ENCODE results near the gene VSIG10.

VSIG10 gene

DNA sequence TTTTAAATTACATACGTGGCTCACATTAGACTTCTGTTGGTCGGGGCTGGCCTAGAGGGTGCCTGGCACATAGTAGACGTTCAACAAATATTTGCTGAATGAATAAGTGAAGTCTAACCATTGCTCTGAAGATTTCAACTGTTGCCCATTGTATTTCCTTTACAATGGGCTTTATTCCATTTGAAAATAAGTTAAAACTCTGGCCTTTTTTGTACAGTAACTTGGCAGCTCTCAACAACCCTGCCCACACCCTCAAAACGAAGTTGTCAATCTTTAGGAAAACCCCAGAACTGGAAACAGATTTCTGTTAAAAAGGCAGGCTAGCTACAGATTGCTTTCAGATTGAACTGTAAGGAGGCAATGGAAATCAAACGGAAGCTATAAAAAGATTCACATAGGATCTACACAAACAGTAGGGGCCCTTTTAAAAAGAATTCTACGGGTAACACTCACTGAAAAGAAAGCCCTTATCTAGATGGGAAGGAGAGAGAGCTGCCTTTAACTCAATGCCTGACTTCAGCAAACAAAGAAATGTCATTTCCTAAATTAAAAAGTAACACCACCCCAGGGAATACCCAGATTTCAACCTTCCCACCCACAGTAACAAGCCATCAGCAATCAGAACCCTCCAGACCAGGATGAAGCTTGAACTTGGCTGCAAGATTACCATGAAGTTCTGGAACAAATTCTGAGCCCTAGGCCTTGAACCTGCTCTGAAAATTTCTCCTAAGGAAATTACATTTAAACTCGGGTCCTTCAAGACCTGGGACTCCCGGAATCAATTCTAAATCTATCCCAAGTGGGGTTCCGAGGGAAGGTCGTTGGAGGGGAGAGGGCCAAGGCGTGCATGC lies 44.2 kb downstream of the VSIG10 start:
- DNase-seq (ENCODE audit: low spot score), result no peak

DNA sequence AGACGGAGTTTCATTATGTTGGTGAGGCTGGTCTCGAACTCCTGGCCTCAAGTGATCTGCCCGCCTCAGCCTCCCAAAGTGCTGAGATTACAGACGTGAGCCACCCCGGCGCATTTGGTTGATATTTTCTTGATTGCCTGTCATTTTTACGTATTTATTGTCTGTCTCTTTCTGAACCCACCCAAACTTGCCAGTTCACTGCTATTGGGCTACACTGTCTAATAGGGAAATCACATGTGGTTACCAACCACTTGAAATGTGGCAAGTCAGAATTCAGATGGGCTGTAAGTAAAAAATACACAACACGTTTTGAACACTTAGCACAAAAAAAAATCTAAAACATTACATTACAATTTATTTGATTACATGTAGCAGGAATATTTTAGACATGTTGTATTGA lies 44.9 kb downstream of the VSIG10 start:
- no peak for DNase-seq (ENCODE audit: low spot score)

DNA sequence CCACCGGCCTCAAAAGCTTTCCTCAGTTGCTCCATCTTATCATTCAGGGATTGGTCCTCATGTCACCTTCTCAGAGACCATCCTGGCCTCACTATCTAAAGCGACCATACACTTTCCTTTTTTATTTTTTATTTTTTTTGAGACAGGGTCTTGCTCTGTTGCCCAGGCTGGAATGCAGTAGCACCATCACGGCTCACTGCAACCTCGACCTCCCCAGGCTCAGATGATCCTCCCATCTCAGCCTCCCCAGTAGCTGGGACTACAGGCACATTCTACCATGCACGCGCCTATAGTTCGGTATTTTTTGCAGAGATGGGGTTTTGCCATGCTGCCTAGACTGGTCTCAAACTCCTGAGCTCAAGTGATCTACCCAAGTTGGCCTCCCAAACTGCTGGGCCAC lies 45.6 kb downstream of the VSIG10 start:
- no peak for DNase-seq (ENCODE audit: low spot score)

DNA sequence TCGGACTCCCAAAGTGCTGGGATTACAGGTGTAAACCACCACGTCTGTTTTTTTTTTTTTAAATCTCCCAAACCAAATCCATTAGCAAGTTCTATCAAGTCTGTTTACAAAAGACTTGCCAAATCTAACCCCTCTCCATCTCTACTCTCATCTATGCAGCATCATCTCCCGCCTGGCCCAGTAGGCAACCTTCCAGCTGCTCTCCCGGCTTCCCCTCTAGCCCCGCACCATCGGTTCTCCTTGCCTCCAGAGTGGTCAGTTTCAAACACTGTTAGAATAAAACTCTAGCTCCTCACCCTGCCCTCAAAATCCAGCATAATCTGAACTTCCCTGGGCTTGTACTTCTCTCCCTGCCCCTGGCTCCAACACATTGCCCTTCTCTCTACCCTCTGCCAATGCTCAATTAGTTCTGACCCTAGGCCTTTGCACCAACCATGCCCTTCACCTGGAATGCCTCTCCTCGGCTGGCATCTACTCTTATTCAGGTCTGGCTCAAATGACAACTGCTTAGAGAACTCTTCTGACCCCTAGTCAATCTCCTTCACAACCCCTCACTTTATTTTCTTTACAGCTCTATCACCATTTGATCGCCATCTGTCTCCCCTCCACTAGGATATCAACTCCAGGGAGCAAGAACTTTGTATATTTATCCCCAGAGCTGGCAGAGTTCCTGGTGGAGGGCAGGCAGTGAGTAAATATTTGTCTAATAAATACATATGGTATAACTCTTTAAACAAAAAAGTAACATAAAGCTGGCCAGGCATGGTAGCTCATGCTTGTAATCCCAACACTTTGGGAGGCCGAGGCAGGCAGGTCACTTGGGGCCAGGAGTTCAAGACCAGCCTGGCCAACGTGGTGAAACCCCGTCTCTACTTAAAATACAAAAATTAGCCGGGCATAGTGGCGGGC lies 47.7 kb downstream of the VSIG10 start:
- no peak for DNase-seq (ENCODE audit: low spot score)

DNA sequence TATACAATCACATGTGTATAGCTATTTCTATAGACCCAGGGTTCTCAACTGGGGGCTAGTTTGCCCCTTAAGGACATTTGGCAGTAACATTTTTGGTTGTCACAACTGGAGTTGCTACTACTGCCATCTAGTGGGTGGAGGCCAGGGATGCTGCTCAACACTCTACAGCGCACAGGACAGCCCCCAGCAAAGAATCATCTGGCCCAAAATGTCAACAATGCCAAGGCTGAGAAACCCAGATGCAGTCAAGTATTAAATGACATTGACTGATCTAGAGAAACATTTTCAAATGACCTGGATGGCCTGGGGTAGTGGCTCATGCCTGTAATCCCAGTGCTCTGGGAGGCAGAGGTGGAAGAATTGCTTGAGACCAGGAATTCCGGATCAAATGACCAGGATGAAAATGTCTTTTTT lies 48.7 kb downstream of the VSIG10 start:
- DNase-seq (ENCODE audit: low spot score), result peak; percentile 92

DNA sequence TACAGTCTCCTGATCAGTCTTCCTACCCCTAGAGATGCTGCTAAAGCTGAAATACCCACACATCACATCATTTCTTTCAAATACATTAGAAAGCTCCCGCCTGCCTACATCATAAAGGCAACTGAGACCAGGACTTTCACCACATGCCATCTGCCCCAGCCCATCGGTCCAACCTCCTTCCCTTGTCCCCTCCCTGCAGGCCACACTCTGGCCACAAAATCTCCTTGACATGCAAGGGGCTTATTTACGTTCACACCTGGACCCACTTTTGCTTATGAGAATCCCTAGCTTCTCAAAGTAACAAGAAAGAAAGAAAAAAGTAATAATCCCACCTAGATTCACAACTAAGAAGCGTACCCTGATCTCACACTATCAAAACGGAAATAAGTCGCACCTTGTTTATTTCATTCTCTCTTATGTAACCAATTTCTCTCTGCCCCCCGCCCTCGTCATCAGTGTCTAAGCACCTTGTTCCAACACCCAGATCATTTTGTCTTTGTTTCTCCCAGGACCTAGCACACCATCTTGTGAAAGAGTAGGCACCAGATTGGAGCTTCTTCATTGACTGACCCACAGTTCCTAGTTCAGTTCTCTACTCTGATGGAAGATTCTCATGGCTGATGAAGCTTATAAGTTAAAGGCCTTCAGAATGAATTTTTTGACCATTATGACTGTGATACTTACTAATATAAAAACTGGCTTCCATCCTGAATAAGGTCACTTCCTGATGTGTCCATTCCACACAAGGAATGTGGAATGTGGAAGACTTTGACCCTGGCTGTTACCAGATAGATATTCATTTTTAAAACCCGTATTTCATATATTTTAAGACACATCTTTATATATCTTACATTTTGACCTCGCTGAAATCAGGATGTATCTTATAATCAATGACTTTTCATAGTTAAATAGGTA lies 50.5 kb downstream of the VSIG10 start:
- no peak for DNase-seq (ENCODE audit: low spot score)

DNA sequence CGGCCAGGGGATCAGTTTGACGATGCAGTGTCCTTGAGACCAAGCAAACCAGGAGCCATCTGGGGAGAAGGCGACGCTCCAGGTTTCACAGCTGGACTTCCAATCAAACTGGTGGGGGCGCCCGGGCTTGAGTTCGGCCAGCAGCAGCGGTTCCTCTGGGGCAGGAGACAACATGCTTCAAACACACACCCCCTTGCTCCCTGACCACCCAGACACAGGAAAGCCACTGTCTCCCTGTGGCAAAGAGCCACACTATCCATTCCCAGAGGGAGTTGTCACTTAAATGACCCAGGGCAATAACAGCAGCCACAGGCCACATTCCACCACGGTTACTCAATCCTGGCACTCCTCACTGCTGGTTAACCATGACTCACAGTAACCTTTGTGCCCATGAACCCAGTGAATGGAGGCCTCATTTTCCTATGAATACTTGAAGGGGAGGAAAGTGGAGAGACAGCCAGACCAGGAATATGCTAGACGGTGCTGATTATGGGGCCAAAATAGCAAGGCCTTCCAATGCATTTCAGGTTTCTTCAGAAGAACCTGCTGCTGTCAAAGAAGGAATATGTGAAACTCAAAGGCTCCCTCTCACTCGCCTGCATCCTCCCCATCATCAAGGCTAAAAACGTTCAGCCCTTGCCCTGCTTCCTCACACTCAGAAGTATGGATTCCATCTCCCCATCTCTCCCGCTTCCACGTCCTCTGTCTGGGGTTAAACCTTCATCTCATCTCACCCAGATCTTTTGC lies 51.3 kb downstream of the VSIG10 start:
- DNase-seq (ENCODE audit: low spot score), result no peak

DNA sequence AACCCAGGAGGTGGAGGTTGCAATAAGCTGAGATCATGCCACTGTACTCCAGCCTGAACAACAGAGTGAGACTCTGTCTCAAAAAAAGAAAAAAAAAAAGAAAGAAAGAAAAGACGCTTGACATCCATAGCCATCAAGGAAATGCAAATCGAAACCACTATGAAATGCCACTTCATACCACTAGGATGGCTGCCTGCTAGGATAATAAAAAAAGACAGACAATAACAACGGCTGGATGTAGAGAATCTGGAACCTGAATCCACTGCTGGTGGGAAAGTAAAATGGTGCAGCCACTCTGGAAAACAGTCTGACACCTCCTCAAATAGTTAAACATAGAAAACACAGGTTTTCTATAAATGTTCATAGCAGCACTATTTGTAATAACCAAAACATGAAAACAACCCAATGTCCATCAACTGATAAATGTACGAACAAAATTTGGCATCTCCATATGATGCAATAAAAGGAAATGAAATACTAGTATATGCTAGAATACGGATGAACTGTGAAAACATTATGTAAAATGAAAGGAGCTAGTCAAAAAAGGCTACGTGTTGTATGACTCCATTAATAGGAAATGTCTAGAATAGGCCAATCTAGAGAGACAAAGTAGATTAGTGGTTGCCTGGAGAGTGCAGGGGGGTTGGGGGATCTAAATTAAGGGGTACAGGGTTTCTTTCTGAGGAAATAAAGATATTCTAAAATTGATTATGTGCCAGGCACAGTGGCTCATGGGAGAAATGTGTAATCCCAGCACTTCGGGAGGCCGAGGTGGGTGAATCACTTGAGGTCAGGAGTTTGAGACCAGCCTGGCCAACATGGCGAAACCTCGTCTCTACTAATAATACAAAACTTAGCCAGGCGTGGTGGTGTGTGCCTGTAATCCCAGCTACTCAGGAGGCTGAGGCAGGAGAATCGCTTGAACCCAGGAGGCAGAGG lies 52.6 kb downstream of the VSIG10 start:
- no peak for DNase-seq (ENCODE audit: low spot score)

DNA sequence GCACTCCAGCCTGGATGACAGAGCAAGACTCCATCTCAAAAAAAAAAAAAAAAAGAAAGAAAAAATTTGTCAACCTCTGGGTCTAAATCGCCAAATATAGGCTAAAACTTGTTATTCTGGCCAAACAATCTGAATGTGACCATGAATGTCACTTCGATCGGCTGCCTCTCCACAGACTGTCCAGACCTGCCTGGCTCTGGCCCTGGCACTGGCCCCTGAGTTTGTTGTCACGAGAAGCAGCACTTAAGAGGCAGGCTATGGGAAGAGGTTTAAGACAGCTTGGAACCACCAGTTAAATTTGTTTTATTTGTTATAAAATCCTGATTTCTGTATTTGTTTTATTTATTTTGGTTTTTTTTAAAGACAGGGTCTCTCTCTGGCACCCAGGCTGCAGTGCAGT lies 57.4 kb downstream of the VSIG10 start:
- no peak for DNase-seq (ENCODE audit: low spot score)

DNA sequence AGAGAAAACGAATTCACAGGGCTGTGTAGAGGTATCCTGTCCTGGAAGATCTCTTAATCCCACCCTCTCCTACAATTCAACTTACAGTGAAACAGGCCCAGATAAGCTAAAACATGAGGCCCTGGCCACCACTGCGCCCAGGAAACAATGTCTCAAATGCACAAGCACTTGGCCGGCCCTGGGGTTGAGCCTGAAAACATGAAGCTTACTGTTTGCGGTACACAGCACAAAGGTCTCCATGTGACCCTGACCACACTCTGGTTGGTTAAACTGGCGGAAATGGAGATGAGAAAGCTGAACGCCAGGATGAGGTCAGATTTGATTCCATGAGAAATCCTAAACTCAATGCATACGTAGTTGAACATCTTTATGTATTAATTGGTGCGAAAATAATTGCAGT lies 59.2 kb downstream of the VSIG10 start:
- no peak for DNase-seq (ENCODE audit: low spot score)

DNA sequence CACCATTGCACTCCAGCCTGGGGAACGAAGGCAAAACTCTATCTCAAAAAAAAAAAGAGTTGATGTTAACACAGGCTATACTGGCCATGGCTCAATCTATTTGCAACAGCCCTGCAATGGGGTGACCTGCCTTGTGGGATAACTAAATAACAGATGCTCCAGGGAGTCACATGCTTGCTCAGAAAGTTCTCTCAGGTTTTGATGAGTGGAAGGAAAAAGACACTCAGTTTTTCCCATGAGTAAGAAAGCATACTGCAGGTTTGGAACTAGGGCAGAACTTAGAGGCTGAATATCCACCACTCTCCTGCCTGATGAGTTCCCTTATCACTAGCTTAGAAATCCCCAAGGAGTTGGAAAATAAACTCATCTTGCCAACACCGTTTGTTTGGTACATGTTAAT lies 59.7 kb downstream of the VSIG10 start:
- no peak for DNase-seq (ENCODE audit: low spot score)

DNA sequence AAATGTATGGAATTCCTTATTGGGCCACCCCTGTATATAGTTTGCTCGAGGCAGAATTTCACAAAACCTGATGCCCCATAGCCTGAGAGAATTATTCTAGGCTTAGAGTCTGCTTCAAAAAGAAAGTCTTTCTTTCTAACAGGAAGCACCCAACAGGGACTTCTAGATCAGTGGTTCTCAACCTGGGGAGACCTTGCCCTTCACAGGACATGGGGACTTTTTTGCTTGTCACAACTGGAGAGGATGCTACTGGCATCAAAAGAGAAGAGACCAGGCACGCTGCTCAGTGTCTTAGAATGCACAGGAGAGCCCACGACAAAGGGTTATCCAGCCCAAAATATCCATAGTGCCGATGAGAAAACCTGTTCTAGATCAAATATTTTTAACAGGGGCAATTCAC lies 61.7 kb downstream of the VSIG10 start:
- DNase-seq (ENCODE audit: low spot score), result no peak

DNA sequence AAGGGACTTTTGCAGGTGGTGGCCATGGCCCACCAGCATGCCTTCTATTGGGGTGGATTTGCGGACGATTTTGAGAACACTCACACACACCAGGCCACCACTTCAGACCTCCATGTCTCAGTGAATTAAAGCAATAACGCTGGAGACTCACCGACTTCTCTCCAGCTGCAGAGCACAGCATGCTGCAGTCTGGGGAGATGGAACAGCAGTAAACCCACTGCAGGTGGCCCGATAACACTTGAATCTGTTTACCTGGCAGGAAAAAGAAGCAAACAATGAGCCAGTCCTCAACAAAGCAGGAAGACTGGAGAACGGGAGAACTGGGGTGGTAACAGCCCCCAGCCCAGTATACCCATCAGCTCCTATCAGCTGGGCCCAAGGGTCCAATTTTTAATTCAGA lies 65.7 kb downstream of the VSIG10 start:
- DNase-seq (ENCODE audit: low spot score), result no peak

DNA sequence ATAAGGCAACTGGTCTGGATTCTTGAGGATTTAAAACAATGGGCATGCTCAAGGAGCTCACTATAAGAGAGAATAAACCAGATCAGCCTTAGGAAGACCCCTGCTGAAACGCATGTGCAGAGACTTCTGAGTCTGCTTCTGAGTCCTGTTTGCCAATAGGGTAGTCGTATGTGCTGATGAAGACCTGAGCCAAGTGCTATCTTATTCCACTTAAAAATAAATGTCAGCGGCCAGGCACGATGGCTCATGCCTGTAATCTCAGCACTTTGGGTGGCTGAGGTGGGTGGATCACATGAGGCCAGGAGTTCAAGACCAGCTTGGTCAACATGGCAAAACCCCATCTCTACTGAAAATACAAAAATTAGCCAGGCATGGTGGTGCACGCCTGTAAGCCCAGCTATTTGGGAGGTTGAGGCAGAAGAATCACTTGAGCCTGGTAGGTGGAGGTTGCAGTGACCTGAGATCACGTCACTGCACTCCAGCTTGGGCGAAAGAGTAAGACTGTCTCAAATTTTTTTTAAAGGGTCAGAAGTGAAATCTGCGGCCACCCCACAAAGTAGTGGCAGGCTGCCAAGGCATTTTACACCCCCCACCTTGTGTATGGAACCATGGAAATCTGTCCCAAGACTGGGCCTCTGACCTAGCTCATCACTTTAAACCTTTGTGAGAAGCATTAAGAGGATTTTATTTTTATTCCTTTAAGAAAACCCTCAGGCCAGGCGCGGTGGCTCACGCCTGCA lies 67.0 kb downstream of the VSIG10 start:
- DNase-seq (ENCODE audit: low spot score), result no peak

DNA sequence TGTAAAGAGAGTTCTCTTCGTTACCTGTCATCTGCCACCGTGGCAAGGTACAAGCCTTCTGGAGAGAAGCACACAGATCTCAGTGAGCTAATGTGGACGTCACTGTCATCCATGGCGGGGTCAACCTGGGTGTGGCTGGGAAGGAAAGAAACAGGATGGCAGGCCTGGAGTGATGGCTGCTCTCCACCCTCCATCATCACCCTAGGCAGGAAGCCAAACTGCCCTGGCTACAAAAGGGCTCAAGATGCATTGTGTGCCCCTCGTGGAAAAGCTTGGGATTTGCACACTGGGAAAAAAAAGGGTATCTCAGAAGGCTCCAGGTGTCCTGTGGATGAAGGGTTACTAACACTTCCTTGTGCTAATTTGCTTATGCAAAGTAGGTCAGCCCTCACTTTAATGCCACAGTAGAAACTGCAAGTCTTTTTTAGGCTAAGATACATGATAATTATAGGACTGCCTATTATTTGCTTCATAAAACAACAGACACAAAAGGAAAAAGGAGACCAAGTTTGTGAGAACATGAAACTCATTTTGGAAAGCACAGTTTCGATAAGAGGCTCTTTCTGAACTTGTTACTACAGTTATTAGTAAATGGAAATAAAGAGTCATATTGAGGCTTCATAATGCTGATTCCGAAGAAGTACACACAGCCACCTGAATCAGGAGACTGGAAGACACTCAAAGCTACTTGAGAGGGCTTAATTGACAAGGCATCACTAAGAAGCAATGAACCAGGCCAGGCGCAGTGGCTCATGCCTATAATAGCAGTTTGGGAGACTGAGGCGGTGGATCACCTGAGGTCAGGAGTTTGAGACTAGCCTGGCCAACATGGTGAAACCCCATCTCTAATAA lies 68.4 kb downstream of the VSIG10 start:
- DNase-seq (ENCODE audit: low spot score), result peak; percentile 25

DNA sequence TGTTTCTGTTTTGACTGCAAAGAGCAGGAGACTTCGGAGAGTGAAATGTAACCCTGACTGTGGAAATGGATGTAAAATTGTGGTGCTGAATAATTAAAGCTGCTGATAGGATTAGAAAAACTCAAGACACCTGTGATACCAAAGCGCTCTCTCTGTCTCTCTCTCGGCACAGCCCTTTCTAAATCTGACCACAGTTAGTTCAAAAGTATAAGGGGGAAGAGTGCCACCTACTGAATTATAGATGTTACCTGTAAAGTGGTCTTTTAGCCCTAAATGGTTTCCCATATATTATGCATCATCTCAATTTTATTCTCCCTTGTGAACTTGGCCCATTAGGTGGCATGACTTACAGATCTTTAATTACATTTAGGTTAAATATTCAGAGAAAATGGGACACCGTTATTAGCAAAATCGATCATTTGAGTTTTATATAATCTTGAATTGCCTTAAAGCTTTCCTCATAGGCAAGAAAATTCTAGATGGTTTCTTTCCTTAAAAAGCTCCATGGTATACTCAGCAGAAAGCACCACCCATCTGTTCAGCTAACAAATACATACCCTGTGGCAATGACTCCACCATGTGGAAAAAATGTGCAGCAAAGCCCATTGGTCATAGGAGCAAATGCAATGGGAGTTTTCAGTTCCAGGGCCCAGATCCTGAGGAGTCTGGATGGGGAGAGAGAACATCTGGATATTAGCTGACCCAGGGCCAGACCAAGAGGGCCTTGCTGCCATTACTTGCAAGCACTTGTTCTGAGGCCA lies 69.2 kb downstream of the VSIG10 start:
- DNase-seq (ENCODE audit: low spot score), result peak; percentile 14

DNA sequence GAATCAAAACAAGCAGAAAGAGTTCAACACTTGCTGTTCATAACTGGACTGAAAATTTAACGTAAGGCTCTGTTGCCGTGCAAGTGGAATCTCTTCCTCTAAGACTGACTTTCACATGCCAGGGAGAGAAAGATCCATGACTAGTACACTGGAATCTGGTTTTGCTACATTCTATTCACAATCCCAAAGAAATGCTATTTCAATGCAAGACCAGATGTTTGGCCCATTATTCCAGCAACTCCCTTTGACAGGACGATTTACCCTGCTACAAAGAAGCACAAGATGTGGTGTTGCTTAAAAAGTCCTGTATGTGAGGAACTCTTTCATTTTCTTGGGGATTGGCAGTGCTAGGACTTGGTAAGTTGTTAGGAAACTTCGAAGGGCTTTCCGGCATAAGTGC lies 69.9 kb downstream of the VSIG10 start:
- DNase-seq (ENCODE audit: low spot score), result no peak

DNA sequence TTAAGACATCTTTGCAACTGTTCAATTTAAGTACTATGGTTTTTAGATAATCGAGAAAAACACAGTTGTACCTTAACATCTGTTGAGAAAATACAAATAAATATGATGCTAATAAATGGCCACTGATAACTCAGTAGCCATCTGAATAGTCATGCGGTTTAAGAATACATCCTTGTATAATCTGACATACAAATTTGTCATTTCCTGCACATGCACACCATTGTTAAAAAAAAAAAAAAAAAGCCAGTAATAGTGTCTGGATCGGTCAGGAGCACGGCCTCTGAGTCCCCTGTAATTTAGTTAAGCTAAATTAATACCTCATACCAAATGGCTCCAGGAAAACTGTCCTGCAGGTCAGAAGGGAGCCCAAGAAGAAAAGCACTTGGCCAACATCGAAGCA lies 70.5 kb downstream of the VSIG10 start:
- DNase-seq (ENCODE audit: low spot score), result no peak

Measured in NAMALWA (cell line).